ENCODE measurements around the gene COLEC12.

COLEC12 gene

GRCh38 chr18:394987-395362 lies 105.5 kb downstream of the COLEC12 start:
- H2AK5ac ChIP-seq (ENCODE audit: low read length) = no peak overlapping the region
- no peak overlapping the region for H2AFZ ChIP-seq (ENCODE audit: insufficient read depth, low read length, poor library complexity)
- DNase-seq = peak; percentile 42 to 82
- H3K4me1 ChIP-seq (ENCODE audit: control insufficient read depth in 1 of 2, insufficient read depth in 2 of 2, low read length in 2 of 2) = peaks cover 4 to 5% of the 10 kb centered on the region in 2 experiments
- H3K14ac ChIP-seq (ENCODE audit: low read length) = no peak overlapping the region
- no peak overlapping the region for H3K4me3 ChIP-seq (ENCODE audit: low read depth, low read length)
- no peak overlapping the region for H3K4ac ChIP-seq (ENCODE audit: low read depth, low read length)
- no peaks in the 10 kb centered on the region for H3K36me3 ChIP-seq (ENCODE audit: control insufficient read depth in 1 of 2, insufficient read depth in 2 of 2, low read length in 2 of 2)
- H3K27me3 ChIP-seq (ENCODE audit: insufficient read depth, low read length) = no peaks in the 10 kb centered on the region
- no peak overlapping the region for H3K4me2 ChIP-seq (ENCODE audit: low read length)
- H3K79me1 ChIP-seq (ENCODE audit: low read length) = no peaks in the 10 kb centered on the region
- H4K8ac ChIP-seq (ENCODE audit: low read depth, low read length) = no peak overlapping the region
- H3K23ac ChIP-seq (ENCODE audit: low read length) = no peak overlapping the region
- H2BK5ac ChIP-seq (ENCODE audit: low read depth, low read length, poor library complexity) = no peak overlapping the region
- no peak overlapping the region for H4K91ac ChIP-seq (ENCODE audit: low read depth, low read length)
- no peak overlapping the region for H3K18ac ChIP-seq (ENCODE audit: low read length)
- no peaks in the 10 kb centered on the region for H3K9me3 ChIP-seq (ENCODE audit: insufficient read depth, low read depth, low read length)
- H2BK120ac ChIP-seq (ENCODE audit: insufficient read depth, low read length, poor library complexity) = no peak overlapping the region
- H4K12ac ChIP-seq (ENCODE audit: low read depth, low read length) = no peak overlapping the region
- H3K9ac ChIP-seq (ENCODE audit: low read length) = no peak overlapping the region
- H2BK12ac ChIP-seq (ENCODE audit: low read length) = no peak overlapping the region
- no CpG with 5 or more reads among the region's 1 CpG for WGBS (ENCODE audit: extremely low coverage, insufficient coverage, insufficient read length)
- H3K27ac ChIP-seq (ENCODE audit: low read depth, low read length) = no peak overlapping the region
- H3K79me2 ChIP-seq (ENCODE audit: control insufficient read depth, insufficient read depth, low read length, poor library complexity) = no peaks in the 10 kb centered on the region

GRCh38 chr18:394262-394986 lies 106.1 kb downstream of the COLEC12 start:
- Histone ChIP-seq H4K8ac (ENCODE audit: low read depth, low read length) (no peak overlapping the region), H2BK120ac (ENCODE audit: insufficient read depth, low read length, poor library complexity) (no peak overlapping the region), H3K27ac (ENCODE audit: low read depth, low read length) (no peak overlapping the region), H3K4me2 (ENCODE audit: low read length) (no peak overlapping the region), H3K23ac (ENCODE audit: low read length) (no peak overlapping the region), H3K27me3 (ENCODE audit: insufficient read depth, low read length) (no peaks in the 10 kb centered on the region), H3K4me1 (ENCODE audit: control insufficient read depth in 1 of 2, insufficient read depth in 2 of 2, low read length in 2 of 2) (peaks cover 1 to 3% of the 10 kb centered on the region in 2 experiments), H3K4me3 (ENCODE audit: low read depth, low read length) (no peak overlapping the region), H2AK5ac (ENCODE audit: low read length) (no peak overlapping the region), H3K79me2 (ENCODE audit: control insufficient read depth, insufficient read depth, low read length, poor library complexity) (no peaks in the 10 kb centered on the region), H3K9me3 (ENCODE audit: insufficient read depth, low read depth, low read length) (no peaks in the 10 kb centered on the region), H2BK12ac (ENCODE audit: low read length) (no peak overlapping the region), H2BK5ac (ENCODE audit: low read depth, low read length, poor library complexity) (no peak overlapping the region), H2AFZ (ENCODE audit: insufficient read depth, low read length, poor library complexity) (no peak overlapping the region), H3K4ac (ENCODE audit: low read depth, low read length) (no peak overlapping the region), H4K12ac (ENCODE audit: low read depth, low read length) (no peak overlapping the region), H3K18ac (ENCODE audit: low read length) (no peak overlapping the region), H3K79me1 (ENCODE audit: low read length) (no peaks in the 10 kb centered on the region), H3K14ac (ENCODE audit: low read length) (no peak overlapping the region), H3K36me3 (ENCODE audit: control insufficient read depth in 1 of 2, insufficient read depth in 2 of 2, low read length in 2 of 2) (no peaks in the 10 kb centered on the region), H3K9ac (ENCODE audit: low read length) (no peak overlapping the region), H4K91ac (ENCODE audit: low read depth, low read length) (no peak overlapping the region)
- no CpG with 5 or more reads among the region's 6 CpGs for WGBS (ENCODE audit: extremely low coverage, insufficient coverage, insufficient read length)
- DNase-seq = no peak

GRCh38 chr18:393574-393957 lies 106.9 kb downstream of the COLEC12 start:
- Histone ChIP-seq H2BK12ac (ENCODE audit: low read length) (no peak overlapping the region), H3K23ac (ENCODE audit: low read length) (no peak overlapping the region), H4K8ac (ENCODE audit: low read depth, low read length) (no peak overlapping the region), H3K79me1 (ENCODE audit: low read length) (no peaks in the 10 kb centered on the region), H3K4me1 (ENCODE audit: control insufficient read depth in 1 of 2, insufficient read depth in 2 of 2, low read length in 2 of 2) (no peaks in the 10 kb centered on the region), H3K4me2 (ENCODE audit: low read length) (no peak overlapping the region), H4K91ac (ENCODE audit: low read depth, low read length) (no peak overlapping the region), H3K79me2 (ENCODE audit: control insufficient read depth, insufficient read depth, low read length, poor library complexity) (no peaks in the 10 kb centered on the region), H3K9me3 (ENCODE audit: insufficient read depth, low read depth, low read length) (no peaks in the 10 kb centered on the region), H2BK5ac (ENCODE audit: low read depth, low read length, poor library complexity) (no peak overlapping the region), H2AK5ac (ENCODE audit: low read length) (no peak overlapping the region), H3K14ac (ENCODE audit: low read length) (no peak overlapping the region), H3K36me3 (ENCODE audit: control insufficient read depth in 1 of 2, insufficient read depth in 2 of 2, low read length in 2 of 2) (no peaks in the 10 kb centered on the region), H3K27ac (ENCODE audit: low read depth, low read length) (no peak overlapping the region), H3K4ac (ENCODE audit: low read depth, low read length) (no peak overlapping the region), H2BK120ac (ENCODE audit: insufficient read depth, low read length, poor library complexity) (no peak overlapping the region), H2AFZ (ENCODE audit: insufficient read depth, low read length, poor library complexity) (no peak overlapping the region), H3K4me3 (ENCODE audit: low read depth, low read length) (no peak overlapping the region), H3K9ac (ENCODE audit: low read length) (no peak overlapping the region), H3K18ac (ENCODE audit: low read length) (no peak overlapping the region), H4K12ac (ENCODE audit: low read depth, low read length) (no peak overlapping the region), H3K27me3 (ENCODE audit: insufficient read depth, low read length) (no peaks in the 10 kb centered on the region)
- DNase-seq = no peak
- WGBS (ENCODE audit: extremely low coverage, insufficient coverage, insufficient read length) = no CpG with 5 or more reads among the region's 6 CpGs

GRCh38 chr18:392928-393573 lies 107.5 kb downstream of the COLEC12 start:
- no CpG with 5 or more reads among the region's 6 CpGs for WGBS (ENCODE audit: extremely low coverage, insufficient coverage, insufficient read length)
- no peak overlapping the region for H3K4me3 ChIP-seq (ENCODE audit: low read depth, low read length)
- no peak for DNase-seq

More at GRCh38 chr18:392928-393573, 107.5 kb downstream of the COLEC12 start:
- H2AFZ ChIP-seq (ENCODE audit: insufficient read depth, low read length, poor library complexity) = no peak overlapping the region
- no peak overlapping the region for H3K4me2 ChIP-seq (ENCODE audit: low read length)
- no peak overlapping the region for H4K12ac ChIP-seq (ENCODE audit: low read depth, low read length)
- H3K4me1 ChIP-seq (ENCODE audit: control insufficient read depth in 1 of 2, insufficient read depth in 2 of 2, low read length in 2 of 2) = no peaks in the 10 kb centered on the region
- no peak overlapping the region for H2BK5ac ChIP-seq (ENCODE audit: low read depth, low read length, poor library complexity)
- H2BK12ac ChIP-seq (ENCODE audit: low read length) = no peak overlapping the region
- no peaks in the 10 kb centered on the region for H3K36me3 ChIP-seq (ENCODE audit: control insufficient read depth in 1 of 2, insufficient read depth in 2 of 2, low read length in 2 of 2)
- no peak overlapping the region for H4K8ac ChIP-seq (ENCODE audit: low read depth, low read length)
- H3K18ac ChIP-seq (ENCODE audit: low read length) = no peak overlapping the region
- H3K79me1 ChIP-seq (ENCODE audit: low read length) = no peaks in the 10 kb centered on the region
- no peak overlapping the region for H3K9ac ChIP-seq (ENCODE audit: low read length)
- H3K79me2 ChIP-seq (ENCODE audit: control insufficient read depth, insufficient read depth, low read length, poor library complexity) = no peaks in the 10 kb centered on the region
- no peak overlapping the region for H2AK5ac ChIP-seq (ENCODE audit: low read length)
- no peaks in the 10 kb centered on the region for H3K27me3 ChIP-seq (ENCODE audit: insufficient read depth, low read length)
- no peaks in the 10 kb centered on the region for H3K9me3 ChIP-seq (ENCODE audit: insufficient read depth, low read depth, low read length)
- no peak overlapping the region for H3K27ac ChIP-seq (ENCODE audit: low read depth, low read length)
- H2BK120ac ChIP-seq (ENCODE audit: insufficient read depth, low read length, poor library complexity) = no peak overlapping the region
- H3K14ac ChIP-seq (ENCODE audit: low read length) = no peak overlapping the region
- no peak overlapping the region for H4K91ac ChIP-seq (ENCODE audit: low read depth, low read length)
- no peak overlapping the region for H3K23ac ChIP-seq (ENCODE audit: low read length)
- no peak overlapping the region for H3K4ac ChIP-seq (ENCODE audit: low read depth, low read length)
